ENCODE data around the gene NCOA6. TPM values are rescaled to one million over a fixed set of nuclear protein-coding genes. Genes with fewer than 3 reads are reported as not detected.
"Not testable (repeated sequence)": the region's sequence is repeated elsewhere in the genome, so short reads cannot be mapped to it uniquely, and the experiment has no call there.

NCOA6 gene
- total RNA-seq, 1 donor from 2014 or later, result 24.4 TPM

DNA sequence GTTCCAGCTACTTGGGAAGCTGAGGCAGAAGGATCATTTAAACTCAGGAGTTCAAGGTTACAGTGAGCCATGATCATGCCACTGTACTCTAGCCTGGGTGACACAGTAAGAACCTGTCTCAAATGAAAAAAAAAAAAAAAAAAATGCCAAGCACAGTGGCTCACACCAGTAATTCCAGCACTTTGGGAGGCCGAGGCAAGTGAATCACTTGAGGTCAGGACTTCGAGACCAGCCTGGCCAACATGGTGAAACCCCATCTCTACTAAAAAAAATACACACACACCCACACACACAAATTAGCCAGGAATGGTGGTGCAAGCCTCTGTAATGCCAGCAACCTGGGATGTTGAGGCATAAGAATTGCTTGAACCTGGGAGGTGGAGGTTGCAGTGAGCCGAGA is 102.9 kb downstream of the NCOA6 start:
- DNase-seq (ENCODE audit: low spot score), result not testable (repeated sequence)

DNA sequence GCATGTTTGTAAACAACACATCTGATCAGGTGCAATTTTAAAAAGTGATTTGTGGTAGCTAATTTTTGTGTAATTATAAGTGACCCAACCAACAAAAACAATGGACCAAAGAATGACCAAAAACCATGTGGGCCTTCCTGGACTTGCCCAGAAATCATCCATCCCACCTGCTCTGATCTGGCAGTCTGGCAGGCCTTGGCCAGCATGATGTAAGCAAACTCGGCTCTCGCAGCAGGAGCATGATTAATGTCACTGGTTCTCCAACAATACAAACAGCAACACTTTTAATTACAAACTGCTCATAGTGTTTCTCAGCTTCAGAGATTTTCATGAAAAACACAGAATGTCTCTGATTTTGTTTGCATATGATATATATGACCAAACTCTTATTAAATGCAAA is 105.2 kb downstream of the NCOA6 start:
- no peak for DNase-seq (ENCODE audit: low spot score)

DNA sequence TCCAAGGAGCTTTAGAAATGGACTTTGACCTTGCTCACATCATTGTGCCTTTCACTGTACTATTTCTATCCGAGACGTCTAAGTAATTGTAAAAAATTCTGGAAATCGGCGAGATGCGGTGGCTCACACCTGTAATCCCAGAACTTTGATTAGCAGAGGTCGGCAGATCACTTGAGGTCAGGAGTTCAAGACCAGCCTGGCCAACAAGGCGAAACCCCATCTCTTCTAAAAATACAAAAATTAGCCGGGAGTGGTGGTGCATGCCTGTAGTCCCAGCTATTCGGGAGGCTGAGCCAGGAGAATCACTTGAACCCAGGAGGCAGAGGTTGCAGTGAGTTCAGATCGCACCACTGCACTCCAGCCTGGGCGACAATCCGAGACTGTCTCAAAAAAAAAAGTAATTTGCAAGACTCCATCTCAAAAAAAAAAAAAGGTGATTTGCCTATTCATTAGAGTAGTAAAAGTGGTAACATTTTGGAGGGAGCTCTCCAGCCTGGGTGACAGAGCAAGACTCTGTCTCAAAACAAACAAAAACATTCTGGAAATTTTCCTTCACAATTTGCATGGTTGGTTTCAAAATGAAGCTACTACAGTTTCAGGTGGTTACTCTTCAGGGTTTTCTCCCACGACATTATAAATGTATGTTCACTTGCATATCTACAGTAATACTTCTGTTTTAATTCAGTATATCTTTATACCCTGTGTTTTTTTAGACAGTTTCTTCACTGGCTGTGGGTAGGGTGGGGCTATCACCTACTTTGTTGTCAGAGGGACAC is 106.0 kb downstream of the NCOA6 start:
- not testable (repeated sequence) for DNase-seq (ENCODE audit: low spot score)

DNA sequence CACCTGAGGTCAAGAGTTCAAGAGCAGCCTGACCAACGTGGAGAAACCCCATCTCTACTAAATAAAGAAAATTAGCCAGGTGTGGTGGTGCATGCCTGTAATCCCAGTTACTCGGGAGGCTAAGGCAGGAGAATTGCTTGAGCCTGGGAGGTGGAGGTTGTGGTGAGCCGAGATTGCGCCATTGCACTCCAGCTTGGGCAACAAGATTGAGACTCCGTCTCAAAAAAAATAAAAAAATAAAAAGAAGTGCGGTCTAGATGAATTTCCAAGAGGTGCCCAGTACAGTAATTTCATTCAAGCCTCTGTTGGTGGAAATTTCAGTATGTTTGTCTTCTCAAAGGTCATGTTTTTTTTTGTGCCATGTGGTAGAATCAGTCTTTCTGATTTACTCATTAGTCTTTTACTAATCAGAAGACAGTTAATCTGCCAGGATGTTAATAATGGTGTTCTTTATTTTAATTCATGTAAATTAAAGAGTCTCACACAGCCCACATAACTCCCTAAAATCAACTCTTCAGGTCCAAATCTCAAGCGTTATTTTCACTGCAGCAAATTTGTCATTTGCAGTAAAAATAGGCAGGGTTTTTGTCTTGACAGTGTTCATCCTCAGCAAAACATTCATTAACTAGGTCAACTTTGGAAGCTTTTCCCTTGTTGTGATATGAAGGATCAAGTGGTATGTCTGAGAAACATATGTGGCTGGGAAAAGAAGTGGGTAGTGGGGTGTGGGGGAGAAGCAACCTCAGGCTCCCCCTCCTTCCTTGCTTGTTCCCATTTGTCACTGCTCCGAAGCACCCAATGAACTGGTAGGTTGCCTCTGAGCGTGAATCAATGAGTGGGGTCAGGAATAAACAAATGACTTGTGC is 108.0 kb downstream of the NCOA6 start:
- no peak for DNase-seq (ENCODE audit: low spot score)

DNA sequence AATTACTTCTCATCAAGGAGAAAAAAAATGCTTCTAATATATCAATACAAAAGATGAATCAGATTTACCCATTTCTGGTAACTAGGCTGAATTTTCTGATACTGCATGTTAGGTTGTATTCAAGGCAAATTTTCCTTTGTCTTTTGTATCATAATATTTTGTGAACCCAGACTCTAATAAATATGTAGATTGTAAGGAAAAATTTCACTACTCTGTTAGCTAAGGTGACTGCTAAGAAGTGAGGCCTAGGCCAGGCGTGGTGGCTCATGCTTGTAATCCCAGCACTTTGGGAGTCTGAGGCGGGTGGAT is 108.6 kb downstream of the NCOA6 start:
- no peak for DNase-seq (ENCODE audit: low spot score)

DNA sequence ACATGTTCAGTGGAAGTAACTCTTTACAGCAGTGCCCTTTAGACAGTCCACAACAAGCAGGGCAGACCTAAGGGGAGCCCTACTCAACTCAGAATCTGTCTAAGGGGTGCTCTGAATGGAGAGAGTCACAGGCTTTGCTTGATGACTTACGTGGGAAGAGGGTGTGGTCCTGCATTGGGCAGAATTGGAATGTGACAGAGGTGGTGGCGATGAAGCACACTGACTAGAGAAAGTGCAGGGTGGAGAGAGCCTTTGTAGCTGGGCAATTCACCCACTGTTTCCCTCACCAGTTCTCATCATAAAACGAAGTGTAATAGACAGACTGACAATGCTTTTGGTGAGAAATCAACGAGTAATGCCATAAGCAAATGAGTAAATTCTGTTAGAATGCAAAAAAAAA is 110.1 kb downstream of the NCOA6 start:
- no peak for DNase-seq (ENCODE audit: low spot score)

DNA sequence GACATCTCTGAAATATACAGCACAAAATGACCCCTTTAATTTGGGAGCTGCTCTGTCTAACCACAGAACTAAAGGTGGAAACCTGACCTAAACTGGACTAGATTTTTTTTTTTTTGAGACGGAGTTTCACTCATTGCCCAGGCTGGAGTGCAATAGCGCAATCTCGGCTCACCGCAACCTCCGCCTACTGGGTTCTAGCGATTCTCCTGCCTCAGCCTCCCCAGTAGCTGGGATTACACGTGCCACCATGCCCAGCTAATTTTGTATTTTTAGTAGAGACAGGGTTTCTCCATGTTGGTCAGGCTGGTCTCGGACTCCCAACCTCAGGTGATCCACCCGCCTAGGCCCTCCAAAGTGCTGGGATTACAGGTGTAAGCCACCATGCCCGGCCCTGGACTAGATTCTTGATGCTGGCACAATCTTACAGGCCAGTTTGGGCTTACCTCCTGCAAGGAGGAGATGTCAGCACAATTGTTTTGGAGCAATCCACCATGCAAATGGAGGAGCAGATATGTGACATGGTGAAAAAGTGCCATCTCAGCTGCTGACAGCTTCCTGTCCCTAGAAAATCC is 111.4 kb downstream of the NCOA6 start:
- DNase-seq (ENCODE audit: low spot score), result not testable (repeated sequence)

DNA sequence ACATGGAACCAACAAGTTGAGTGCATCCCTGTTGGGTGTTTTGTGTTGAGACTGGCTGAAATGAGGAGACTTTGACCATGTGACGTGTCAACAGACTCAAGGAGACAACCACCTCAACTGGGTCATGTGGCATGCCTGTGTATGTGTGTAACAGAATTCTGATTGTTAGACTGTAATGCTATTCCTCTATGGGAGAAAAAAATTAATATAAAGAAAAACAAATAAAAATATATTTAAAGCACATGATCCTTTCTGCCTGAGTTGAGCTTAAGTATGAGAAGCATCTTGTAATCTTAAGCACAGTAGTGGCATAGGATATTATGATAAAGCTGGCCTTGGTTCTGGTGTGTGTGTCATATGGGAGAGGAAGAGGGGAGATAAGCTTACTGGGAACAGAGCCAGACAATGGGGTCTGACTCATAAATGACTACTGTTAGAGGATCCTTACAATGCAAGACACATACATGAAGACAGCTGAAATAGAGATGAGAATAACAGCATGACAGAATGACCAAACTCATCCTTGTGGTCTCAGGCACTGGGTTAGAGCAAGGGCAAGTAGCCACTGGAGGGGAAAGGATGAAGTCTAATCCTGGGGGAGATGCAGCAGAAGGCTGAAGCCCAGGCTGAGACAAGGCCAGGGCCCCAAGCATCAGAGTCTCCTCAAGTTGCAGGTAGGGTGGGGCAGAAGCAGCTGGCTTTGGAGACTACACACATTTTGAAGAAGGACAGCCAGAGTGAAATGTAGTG is 112.1 kb downstream of the NCOA6 start:
- DNase-seq (ENCODE audit: low spot score), result no peak

DNA sequence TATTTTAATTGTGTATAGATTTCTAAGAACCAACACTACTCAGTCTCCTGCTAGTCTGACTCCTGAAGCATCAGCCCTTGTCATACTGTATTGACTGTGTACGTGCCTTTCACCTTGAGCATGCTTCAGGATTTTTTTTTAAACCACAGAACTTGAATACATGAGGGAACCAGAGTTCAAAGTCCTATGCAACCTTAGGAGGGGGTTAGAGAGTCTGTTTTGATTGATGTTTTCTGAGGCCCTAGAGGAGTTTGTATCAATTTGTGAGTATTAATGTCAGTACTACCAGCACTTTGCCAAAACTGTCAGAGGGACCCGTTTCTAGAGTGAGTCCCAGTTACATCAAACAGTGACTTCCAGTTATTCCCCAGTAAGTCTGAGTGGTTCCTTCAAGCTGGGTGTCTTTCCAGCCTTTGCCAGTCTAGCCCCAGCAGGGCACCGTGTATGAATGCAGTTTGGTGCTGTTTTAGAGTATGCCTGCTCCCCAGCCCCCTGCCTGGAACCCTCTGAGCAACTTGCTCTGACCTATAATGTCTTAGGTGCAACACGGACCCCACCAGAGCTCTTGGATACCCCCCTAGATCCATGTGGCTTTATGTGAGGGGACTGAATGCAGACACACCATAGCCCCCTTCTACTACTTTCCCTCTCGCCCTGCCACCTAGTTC is 112.8 kb downstream of the NCOA6 start:
- no peak for DNase-seq (ENCODE audit: low spot score)

DNA sequence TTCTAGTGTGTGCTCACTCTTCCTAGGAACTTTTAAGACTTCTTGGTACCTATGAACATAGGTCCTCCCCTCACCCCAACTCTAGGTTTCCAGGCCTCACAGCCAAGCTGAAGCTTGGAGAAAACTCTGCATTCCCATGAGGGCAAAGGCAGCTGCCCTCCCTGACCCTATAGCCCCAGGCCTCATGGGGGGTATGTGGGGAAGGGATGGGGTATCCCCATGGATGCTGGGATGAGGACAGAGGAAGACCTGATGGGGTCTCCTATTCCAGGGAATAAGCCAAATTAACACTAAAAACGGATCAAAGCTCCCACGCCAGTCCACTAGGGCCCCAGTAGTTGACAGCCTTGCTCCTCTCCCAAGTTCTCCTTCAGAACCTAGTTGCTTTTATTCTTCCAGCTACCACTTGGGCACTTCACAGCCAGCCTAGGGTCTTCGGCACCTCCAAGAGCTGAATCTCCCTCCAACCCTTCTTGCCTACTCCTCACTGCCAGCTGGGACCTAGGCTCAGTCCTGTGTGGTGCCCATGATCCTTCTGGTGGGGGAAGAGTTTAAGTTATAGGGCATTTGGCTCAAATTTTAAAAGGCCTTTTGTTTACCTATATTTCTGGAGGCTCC is 113.5 kb downstream of the NCOA6 start:
- no peak for DNase-seq (ENCODE audit: low spot score)

DNA sequence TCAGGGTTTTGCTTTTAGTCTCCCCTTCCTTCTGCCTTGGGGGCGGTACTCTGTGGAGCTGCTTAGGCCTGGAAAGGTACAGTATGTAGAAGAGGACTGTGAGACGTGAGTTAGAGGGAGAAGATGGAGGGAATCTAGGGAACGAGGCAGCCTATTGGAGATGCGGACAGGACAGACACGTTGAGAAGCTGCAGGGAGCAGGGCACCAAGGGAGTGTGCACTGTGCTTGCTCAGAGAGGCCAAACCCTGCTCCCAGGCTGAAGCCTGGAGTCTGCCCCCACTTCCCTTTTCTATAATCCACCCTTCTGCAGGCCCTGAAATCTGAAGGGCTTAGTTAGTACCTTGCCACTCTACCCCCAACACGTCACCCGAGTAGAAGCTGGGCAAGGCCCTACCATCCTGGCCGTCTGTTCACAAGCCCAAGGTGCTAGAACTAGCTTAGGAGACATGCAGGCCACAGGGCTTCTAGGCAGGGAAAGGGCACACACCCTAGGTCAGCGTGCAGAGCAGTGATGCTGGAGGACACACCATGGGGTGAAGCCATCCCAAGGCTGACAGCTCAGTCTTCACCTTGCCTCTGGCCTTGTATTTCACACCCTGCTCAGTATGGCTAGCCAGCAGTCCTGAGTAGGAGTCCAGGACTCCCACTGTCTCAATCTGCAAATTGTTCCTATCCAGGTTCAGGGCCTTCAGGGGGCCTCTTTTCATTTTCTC is 114.4 kb downstream of the NCOA6 start:
- no peak for DNase-seq (ENCODE audit: low spot score)

DNA sequence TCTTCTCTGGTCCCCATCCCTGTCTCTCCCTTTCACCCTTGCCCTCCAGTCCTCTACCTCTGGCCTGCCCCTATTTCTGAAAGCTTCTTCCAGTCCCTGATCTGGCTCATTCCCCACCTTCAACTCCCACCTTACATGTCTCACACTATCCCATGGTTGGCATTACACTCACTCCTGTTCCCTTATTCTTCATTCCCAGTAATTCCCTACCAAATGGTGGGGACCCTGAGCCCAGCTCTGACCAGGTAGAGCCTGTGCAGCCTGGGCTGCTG is 114.9 kb downstream of the NCOA6 start:
- no peak for DNase-seq (ENCODE audit: low spot score)

DNA sequence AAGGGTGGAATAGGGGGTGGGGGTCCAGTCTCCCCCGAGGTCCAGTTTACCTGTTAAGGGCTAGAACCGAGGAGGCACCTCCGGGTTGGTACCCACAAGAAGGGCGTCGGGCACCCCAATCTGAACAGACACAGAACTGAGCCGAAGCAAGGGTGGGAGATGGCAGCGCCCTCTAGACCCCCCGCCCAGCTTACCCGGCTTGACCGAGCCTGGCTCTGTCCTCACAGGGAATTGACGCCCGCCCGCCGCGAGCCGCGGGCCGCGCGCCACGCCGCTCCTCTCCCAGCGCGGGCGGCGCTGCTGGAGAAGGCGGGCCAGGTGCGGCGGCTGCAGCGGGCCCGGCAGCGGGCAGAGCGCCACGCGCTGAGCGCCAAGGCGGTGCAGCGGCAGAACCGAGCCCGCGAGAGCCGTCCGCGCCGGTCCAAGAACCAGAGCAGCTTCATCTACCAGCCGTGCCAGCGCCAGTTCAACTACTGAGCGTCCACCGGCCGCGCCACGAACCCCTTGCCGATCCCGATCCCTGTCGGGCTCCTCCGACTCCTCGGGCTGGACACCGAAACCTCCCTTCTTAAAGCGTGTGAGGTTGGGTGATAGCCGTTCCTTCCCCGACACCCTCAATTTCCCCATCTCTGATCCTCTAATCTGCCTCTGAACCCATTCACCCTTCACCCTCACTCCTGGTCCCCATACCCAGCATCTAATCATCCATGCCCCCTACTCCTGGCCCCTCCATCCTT is 115.5 kb downstream of the NCOA6 start:
- DNase-seq (ENCODE audit: low spot score), result no peak

DNA sequence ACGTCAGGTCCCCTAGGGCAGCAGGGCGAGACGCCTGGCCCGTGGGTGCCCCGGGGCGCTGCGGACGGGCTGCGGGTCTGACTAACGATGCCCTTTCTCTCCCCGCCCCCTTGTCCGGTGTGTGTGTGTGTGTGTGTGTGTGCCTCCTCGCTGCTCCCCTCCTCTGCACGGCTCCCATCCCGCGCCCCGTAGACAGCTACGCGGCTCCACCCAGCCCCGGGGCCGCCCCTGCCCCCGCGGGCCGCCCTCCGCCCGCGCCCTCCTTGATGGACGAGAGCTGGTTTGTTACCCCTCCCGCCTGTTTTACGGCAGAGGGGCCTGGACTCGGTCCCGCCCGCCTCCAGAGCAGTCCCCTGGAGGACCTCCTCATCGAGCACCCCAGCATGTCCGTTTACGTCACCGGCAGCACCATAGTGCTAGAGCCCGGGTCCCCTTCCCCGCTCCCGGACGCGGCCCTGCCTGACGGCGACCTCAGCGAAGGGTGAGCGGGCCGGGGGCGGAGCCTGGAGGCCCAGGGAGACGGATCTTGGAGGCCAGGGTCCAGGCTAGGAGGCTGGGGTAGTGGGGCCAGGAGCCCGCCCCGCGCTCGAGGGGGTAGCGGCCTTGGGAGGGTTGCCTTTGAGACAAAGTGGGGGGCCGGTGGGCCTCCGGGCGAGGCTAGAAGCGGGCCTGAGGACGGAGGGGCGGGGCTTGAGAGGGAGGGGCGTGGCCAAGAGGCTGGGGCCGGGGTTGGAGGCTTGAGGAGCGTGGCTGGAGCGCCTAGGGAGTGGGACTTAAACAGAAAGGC is 116.2 kb downstream of the NCOA6 start:
- DNase-seq (ENCODE audit: low spot score), result peak; percentile 95

DNA sequence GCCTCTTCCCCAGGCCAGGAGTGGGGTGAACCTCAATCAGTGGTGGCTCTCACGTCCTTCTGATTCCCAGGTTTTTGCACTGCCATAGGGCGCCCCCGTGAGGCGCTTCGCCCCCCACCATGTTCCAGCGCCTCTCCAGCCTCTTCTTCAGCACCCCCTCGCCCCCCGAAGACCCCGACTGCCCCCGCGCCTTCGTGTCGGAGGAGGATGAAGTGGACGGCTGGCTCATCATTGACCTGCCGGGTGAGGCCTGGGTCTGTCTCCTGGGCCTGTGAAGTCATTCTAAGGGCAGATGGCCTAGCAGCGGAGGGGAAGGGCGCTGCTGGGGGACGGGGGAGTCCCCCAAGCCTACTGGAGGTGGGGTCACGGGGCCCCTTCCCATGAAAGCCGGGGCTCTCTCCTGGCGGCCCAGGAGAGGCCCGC is 116.8 kb downstream of the NCOA6 start:
- no peak for DNase-seq (ENCODE audit: low spot score)

DNA sequence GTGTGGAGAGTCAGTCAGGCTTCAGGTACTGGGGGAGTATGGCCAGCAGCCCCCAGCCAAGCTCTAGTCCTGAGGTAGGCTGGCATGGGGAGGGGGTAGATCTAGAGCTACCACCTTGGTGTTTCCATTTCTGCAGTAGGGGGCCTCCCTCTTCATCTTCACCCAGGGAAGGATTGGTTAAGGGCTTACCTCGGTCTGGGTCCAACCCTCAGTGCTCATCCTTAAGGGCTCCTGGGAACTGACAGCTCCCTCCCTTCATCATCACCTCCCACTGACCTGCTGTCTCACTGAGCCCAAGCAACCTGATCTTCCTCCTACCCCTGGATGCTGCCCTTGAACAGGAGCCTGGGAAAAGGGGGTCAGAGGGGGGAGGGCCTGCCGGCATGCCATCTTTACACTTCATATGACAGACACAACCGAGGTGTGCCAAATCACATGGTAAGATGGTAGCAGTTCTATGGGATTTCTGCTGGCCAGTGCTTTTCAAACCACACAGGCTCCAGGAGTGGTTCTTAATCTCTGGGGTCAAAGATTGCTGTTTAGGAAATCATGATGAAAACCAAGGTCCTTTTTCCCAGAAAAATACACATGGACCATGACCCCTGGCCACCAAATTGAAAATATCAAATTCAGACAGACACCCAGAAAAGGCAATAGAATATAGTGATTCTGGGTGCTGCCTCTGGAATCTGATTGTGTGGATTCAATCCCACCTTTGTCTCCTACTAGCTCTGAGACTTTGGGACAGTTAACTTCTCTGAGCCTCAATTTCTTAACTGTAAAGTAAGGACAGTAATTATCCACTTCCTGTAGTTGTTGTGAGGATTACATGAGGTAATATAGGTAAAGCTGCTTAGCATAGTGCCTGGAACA is 118.3 kb downstream of the NCOA6 start:
- no peak for DNase-seq (ENCODE audit: low spot score)

DNA sequence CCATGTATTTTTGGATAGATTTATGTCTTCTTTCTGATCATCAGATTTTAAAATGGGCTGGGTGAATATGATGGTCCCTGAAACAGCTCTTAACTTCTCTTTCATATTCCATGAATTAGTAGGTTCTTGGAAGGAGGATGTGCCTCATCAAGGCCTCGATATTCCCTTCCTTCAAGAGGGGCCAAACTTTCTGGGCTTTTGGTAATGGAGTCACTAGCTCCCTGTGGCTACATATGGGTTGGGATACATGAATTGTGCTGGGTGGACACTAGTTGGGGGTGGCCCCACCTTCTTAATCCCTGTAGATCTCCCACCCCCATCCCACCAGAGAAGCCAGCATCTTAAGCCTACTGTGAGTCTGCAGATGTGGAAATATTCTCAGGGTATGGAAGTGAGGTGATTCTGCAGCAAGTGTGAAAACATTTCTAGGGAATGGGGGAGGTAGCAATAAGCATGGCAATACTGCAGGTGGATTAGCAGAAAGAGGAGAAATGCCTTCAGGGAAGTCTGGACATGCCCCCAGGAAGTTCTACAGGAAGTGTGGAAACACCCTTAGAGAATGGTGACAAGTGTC is 119.1 kb downstream of the NCOA6 start:
- no peak for DNase-seq (ENCODE audit: low spot score)

All from mesenteric fat pad (tissue), 1 donor.